ENCODE results near the gene DUXB. TPM values are rescaled to one million over a fixed set of nuclear protein-coding genes. Genes with fewer than 3 reads are reported as not detected.

The DUXB gene
- total and polyA plus RNA-seq, 2 of the 13 experiments (the other 11 are each of a cell fraction or from before 2014, with no cell fraction given), result not detected

DNA sequence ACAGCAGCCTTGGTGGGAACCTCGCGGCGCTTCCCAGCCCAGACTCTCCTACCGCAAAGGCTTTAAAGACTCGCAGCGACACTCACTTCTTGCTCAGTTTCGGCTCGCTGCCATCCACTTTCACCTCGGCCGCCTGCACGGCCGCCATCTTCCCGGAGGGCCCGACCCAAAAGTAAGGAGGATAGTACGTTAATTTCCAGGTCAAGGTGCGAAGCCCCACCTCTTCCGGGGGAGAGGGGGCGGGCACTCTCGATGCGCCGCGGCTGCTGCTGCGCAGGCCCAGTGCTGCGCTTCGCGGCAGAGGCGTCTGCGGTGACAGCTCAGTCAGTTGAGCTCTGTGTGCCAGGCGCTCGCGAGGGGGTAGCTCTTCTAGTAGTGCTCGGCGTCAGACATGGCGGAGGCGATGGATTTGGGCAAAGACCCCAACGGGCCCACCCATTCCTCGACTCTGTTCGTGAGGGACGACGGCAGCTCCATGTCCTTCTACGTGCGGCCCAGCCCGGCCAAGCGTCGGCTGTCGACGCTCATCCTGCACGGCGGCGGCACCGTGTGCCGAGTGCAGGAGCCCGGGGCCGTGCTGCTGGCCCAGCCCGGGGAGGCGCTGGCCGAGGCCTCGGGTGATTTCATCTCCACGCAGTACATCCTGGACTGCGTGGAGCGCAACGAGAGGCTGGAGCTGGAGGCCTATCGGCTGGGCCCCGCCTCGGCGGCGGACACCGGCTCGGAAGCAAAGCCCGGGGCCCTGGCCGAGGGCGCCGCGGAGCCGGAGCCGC is 53.6 kb downstream of the DUXB start, which contains the start of the genes KARS1 and TERF2IP (continued):
- TF ChIP-seq, protein P1, sequence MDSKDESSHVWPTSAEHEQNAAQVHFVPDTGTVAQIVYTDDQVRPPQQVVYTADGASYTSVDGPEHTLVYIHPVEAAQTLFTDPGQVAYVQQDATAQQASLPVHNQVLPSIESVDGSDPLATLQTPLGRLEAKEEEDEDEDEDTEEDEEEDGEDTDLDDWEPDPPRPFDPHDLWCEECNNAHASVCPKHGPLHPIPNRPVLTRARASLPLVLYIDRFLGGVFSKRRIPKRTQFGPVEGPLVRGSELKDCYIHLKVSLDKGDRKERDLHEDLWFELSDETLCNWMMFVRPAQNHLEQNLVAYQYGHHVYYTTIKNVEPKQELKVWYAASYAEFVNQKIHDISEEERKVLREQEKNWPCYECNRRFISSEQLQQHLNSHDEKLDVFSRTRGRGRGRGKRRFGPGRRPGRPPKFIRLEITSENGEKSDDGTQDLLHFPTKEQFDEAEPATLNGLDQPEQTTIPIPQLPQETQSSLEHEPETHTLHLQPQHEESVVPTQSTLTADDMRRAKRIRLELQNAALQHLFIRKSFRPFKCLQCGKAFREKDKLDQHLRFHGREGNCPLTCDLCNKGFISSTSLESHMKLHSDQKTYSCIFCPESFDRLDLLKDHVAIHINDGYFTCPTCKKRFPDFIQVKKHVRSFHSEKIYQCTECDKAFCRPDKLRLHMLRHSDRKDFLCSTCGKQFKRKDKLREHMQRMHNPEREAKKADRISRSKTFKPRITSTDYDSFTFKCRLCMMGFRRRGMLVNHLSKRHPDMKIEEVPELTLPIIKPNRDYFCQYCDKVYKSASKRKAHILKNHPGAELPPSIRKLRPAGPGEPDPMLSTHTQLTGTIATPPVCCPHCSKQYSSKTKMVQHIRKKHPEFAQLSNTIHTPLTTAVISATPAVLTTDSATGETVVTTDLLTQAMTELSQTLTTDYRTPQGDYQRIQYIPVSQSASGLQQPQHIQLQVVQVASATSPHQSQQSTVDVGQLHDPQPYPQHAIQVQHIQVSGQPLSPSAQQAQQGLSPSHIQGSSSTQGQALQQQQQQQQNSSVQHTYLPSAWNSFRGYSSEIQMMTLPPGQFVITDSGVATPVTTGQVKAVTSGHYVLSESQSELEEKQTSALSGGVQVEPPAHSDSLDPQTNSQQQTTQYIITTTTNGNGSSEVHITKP (CRISPR knock-in tag; IDR thresholded peaks at IDR 0.05; ENCODE audit: low read depth), result peak; percentile 74
- TF ChIP-seq SP5 (CRISPR knock-in tag; IDR thresholded peaks at IDR 0.05; ENCODE audit: borderline replicate concordance, low read depth) (peak; percentile 68; the same call in 1 of the 2 replicates), RAD21 (CRISPR knock-in tag; IDR thresholded peaks at IDR 0.05) (peak; percentile 36), SMARCE1 (IDR thresholded peaks at IDR 0.05; ENCODE audit: borderline replicate concordance) (no peak), NFE2 (CRISPR knock-in tag; IDR thresholded peaks at IDR 0.05) (no peak; the same call in 1 of the 2 replicates), CREM (IDR thresholded peaks at IDR 0.05) (peak; percentile 74), CREM (CRISPR knock-in tag; IDR thresholded peaks at IDR 0.05) (no peak), ZNF496 (CRISPR knock-in tag; IDR thresholded peaks at IDR 0.05; ENCODE audit: insufficient replicate concordance) (no peak), KLF15 (CRISPR knock-in tag; IDR thresholded peaks at IDR 0.05; ENCODE audit: borderline replicate concordance) (no peak; the same call in 1 of the 2 replicates), BRD4 (CRISPR knock-in tag; IDR thresholded peaks at IDR 0.05) (peak; percentile 7; the same call in 1 of the 2 replicates), ZNF781 (CRISPR knock-in tag; IDR thresholded peaks at IDR 0.05; ENCODE audit: borderline replicate concordance, not compliant biosample characterization) (peak; percentile 12)
- TF ChIP-seq, protein P2, sequence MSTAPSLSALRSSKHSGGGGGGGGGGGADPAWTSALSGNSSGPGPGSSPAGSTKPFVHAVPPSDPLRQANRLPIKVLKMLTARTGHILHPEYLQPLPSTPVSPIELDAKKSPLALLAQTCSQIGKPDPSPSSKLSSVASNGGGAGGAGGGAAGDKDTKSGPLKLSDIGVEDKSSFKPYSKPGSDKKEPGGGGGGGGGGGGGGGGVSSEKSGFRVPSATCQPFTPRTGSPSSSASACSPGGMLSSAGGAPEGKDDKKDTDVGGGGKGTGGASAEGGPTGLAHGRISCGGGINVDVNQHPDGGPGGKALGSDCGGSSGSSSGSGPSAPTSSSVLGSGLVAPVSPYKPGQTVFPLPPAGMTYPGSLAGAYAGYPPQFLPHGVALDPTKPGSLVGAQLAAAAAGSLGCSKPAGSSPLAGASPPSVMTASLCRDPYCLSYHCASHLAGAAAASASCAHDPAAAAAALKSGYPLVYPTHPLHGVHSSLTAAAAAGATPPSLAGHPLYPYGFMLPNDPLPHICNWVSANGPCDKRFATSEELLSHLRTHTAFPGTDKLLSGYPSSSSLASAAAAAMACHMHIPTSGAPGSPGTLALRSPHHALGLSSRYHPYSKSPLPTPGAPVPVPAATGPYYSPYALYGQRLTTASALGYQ (CRISPR knock-in tag; IDR thresholded peaks at IDR 0.05), result 0 out of 2 replicates have a peak, but pooled peaks have one; percentile 40
- TF ChIP-seq, protein P3, sequence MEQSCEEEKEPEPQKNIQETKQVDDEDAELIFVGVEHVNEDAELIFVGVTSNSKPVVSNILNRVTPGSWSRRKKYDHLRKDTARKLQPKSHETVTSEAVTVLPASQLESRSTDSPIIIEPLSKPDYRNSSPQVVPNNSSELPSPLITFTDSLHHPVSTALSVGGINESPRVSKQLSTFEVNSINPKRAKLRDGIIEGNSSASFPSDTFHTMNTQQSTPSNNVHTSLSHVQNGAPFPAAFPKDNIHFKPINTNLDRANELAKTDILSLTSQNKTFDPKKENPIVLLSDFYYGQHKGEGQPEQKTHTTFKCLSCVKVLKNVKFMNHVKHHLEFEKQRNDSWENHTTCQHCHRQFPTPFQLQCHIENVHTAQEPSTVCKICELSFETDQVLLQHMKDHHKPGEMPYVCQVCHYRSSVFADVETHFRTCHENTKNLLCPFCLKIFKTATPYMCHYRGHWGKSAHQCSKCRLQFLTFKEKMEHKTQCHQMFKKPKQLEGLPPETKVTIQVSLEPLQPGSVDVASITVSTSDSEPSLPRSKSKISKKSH (CRISPR knock-in tag; IDR thresholded peaks at IDR 0.05; ENCODE audit: borderline replicate concordance), result peak; percentile 88; the same call in 1 of the 2 replicates
- TF ChIP-seq, protein P4, sequence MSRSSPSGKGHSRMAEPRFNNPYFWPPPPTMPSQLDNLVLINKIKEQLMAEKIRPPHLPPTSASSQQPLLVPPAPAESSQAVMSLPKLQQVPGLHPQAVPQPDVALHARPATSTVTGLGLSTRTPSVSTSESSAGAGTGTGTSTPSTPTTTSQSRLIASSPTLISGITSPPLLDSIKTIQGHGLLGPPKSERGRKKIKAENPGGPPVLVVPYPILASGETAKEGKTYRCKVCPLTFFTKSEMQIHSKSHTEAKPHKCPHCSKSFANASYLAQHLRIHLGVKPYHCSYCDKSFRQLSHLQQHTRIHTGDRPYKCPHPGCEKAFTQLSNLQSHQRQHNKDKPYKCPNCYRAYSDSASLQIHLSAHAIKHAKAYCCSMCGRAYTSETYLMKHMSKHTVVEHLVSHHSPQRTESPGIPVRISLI (CRISPR knock-in tag; IDR thresholded peaks at IDR 0.05; ENCODE audit: borderline replicate concordance), result no peak
- TF ChIP-seq, protein P5, sequence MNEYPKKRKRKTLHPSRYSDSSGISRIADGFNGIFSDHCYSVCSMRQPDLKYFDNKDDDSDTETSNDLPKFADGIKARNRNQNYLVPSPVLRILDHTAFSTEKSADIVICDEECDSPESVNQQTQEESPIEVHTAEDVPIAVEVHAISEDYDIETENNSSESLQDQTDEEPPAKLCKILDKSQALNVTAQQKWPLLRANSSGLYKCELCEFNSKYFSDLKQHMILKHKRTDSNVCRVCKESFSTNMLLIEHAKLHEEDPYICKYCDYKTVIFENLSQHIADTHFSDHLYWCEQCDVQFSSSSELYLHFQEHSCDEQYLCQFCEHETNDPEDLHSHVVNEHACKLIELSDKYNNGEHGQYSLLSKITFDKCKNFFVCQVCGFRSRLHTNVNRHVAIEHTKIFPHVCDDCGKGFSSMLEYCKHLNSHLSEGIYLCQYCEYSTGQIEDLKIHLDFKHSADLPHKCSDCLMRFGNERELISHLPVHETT (CRISPR knock-in tag; conservative IDR thresholded peaks at IDR 0.05), result 0 out of 2 replicates have a peak, but pooled peaks have one; percentile 52
- TF ChIP-seq, protein P6, sequence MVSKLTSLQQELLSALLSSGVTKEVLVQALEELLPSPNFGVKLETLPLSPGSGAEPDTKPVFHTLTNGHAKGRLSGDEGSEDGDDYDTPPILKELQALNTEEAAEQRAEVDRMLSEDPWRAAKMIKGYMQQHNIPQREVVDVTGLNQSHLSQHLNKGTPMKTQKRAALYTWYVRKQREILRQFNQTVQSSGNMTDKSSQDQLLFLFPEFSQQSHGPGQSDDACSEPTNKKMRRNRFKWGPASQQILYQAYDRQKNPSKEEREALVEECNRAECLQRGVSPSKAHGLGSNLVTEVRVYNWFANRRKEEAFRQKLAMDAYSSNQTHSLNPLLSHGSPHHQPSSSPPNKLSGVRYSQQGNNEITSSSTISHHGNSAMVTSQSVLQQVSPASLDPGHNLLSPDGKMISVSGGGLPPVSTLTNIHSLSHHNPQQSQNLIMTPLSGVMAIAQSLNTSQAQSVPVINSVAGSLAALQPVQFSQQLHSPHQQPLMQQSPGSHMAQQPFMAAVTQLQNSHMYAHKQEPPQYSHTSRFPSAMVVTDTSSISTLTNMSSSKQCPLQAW (CRISPR knock-in tag; IDR thresholded peaks at IDR 0.05), result peak; percentile 90; the same call in 1 of the 2 replicates
